Esophagus (tissue), 2 donors: Measurements from ENCODE around the gene BABAM1. TPM values are rescaled to one million over a fixed set of nuclear protein-coding genes. Genes with fewer than 3 reads are reported as not detected.

Source experiments
- H3K27ac ChIP-seq, 2 donors: one replicate each; pipeline ENCODE4 v1.5.1; 2013; ENCODE audit warnings: low read depth in 2 of 2, mild to moderate bottlenecking in 2 of 2, inconsistent platforms in 1 of 2, low read length in 1 of 2, moderate library complexity in 1 of 2
- H3K27me3 ChIP-seq, 2 donors: one replicate each; pipeline ENCODE4 v1.6.1; 2013; ENCODE audit warnings: low read length in 2 of 2, control low read depth in 1 of 2, mild to moderate bottlenecking in 1 of 2; ENCODE audit not compliant: insufficient read depth in 2 of 2, control insufficient read depth in 1 of 2
- H3K36me3 ChIP-seq, 2 donors: one replicate each; pipeline ENCODE4 v1.6.1; 2013; ENCODE audit warnings: low read length in 1 of 2; ENCODE audit not compliant: control insufficient read depth in 2 of 2, insufficient read depth in 2 of 2
- H3K4me1 ChIP-seq, 2 donors: one replicate each; pipeline ENCODE4 v1.6.1; 2013; ENCODE audit warnings: low read length in 1 of 2; ENCODE audit not compliant: control insufficient read depth in 2 of 2, insufficient read depth in 2 of 2
- H3K4me3 ChIP-seq, 2 donors: one replicate each; pipeline ENCODE4 v1.5.1; 2013; ENCODE audit warnings: low read length in 2 of 2, mild to moderate bottlenecking in 2 of 2, low read depth in 1 of 2, moderate library complexity in 1 of 2
- H3K9me3 ChIP-seq, 2 donors: one replicate each; pipeline ENCODE4 v1.6.1; 2013; ENCODE audit warnings: mild to moderate bottlenecking in 2 of 2, low read depth in 1 of 2, low read length in 1 of 2, moderate library complexity in 1 of 2; ENCODE audit not compliant: control insufficient read depth in 2 of 2, insufficient read depth in 1 of 2
- WGBS, 2 donors: extraction: QIAGEN DNeasy Blood & Tissue Kit; methylation state at CpG; one replicate each; pipeline ENCODE4 v1.1.7; 2013; 5-methylcytosine and 5-hydroxymethylcytosine counted together
- polyA plus RNA-seq, 2 donors: library from polyadenylated mRNA; stranded (reverse); fragments of 200-250 nt; gene quantifications; one replicate each; pipeline ENCODE4 v1.2.3, GENCODE V29; 2013
- donor health status: healthy with polysubstance abuse.
- donor health status: Bipolar disorder and iron deficiency.

Gene BABAM1
- polyA plus RNA-seq, 2 donors, result 39.1 to 52.7 TPM

DNA sequence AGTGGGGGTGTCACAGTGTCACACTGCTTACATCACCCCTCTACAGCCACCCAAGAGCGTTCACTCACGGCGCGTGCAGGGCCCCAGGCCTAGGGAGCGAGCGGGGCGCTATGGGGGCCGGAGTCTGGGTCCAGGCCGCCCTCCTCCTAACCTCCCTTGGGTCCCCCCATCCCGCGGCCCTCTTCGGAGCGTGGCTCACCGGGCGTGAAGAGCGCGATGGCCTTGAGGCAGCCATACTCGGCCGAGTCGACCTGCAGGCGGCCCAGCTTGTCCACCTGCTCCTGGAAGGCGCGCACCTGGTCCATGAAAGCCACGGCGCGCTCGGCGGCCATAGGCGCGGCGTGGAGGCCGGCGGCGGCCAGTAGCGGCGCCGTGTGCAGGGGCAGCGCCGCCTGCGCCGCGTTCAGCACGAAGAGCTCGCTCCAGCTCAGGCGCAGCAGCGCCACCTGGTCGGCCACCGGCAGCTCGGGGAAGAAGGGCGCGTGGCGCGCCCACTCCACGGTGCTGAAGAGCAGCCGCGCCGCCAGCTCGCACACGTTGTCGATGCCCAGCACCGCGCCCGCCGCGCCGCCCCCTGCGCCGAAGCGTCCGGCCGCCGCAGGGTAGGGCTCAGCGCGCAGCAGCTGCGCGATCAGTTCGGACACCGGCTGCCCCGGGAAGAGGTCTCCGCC lies 31.8 kb upstream of the BABAM1 start:
- 7 to 9% methylated on average over 56 to 80 of the region's 80 CpGs for WGBS, 2 donors
- Histone ChIP-seq H3K9me3 (no peaks in the 10 kb centered on the region), H3K27ac (peak overlapping the region; percentile 60 to 66), H3K4me1 (peaks cover 7 to 9% of the 10 kb centered on the region in 2 donors), H3K36me3 (peaks cover 7 to 25% of the 10 kb centered on the region in 2 donors), H3K4me3 (peak overlapping the region; percentile 28 to 58), H3K27me3 (no peaks in the 10 kb centered on the region)

DNA sequence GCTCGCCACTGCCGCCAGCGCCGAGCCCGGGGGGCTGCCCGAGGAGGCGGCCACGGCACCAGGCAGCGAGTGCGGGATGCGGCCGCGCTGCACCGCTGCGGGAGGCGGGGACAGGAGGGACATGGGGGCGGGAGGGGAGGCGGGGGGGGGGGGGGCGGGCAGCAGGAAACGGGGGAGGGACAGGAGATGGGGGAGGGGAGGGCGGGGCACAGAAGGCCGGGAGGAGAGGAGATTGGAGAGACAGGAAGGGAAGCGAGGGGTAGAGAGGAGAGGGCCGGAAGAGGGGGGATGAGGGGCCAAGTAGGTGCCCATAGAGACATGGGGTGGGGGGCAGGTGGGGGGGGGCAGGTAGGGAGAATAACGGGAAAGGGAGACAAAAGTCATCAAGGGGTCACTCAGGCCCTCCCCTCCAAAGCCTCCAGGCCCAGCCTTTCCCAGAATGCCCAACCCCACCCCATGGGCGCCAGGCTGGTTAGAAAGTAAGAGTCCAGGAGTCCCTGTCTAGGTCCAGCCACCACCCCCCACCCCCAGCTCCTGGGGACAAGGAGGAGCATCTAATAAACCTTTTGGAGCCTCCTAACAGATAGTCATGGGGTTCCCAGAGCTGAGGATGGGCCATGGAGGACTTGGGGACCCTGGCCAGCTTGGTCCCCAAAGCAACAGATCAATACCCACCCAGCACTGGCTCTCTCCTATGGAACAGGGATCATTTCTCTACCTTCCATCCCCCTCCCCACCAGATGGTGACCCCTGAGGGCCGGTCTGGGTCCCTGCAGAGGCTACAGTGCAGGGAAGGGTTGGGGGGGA lies 31.1 kb upstream of the BABAM1 start:
- no peaks in the 10 kb centered on the region for H3K9me3 ChIP-seq
- peaks cover 4 to 26% of the 10 kb centered on the region in 2 donors for H3K36me3 ChIP-seq
- H3K4me1 ChIP-seq, result peaks cover 7 to 9% of the 10 kb centered on the region in 2 donors
- H3K27ac ChIP-seq, result peak overlapping the region; percentile 50 to 66
- WGBS, 2 donors, result 7 to 37% methylated on average over 4 to 23 of the region's 27 CpGs
- peak overlapping the region; percentile 28 to 58 for H3K4me3 ChIP-seq
- no peaks in the 10 kb centered on the region for H3K27me3 ChIP-seq

DNA sequence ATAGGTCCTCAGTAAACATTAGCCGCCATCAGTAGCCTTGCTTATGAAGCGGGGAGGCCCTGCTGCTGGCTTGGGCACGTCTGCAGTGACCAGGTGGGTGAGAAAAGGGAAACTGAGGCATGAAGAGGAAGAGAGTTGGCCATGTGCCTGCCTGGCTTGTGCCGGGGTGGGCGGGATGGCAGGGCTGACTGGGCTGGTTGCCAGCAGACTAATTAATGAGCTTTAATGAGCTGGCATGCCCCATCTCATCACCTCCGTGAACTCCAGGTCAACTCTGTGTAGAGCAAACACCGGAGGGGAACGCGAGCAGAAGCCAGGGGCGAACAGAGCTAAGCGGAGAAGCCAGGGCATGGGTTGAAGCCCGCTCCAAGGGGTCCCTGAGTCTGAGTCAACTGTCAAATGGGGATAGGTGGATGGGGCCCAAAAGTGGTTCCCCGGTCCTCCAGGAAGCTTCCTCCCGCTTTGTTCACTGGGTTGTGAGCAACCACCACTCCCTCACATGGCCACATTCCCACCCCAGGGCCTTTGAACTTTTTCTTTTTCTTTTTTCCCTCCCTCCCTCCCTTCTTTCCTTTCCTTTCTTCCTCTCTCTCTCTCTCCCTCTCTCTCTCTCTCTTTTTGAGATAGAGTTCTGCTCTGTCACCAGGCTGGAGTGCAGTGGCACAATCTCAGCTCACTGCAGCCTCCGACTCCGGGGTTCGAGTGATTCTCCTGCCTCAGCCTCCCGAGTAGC lies 30.3 kb upstream of the BABAM1 start:
- H3K4me3 ChIP-seq, result no peak overlapping the region
- H3K27me3 ChIP-seq, result no peaks in the 10 kb centered on the region
- WGBS, 2 donors, result 75 to 76% methylated on average over 18 of the region's 18 CpGs
- peaks cover 4 to 24% of the 10 kb centered on the region in 2 donors for H3K36me3 ChIP-seq
- no peak overlapping the region for H3K27ac ChIP-seq
- H3K4me1 ChIP-seq, result peaks cover 7 to 11% of the 10 kb centered on the region in 2 donors
- H3K9me3 ChIP-seq, result no peaks in the 10 kb centered on the region

DNA sequence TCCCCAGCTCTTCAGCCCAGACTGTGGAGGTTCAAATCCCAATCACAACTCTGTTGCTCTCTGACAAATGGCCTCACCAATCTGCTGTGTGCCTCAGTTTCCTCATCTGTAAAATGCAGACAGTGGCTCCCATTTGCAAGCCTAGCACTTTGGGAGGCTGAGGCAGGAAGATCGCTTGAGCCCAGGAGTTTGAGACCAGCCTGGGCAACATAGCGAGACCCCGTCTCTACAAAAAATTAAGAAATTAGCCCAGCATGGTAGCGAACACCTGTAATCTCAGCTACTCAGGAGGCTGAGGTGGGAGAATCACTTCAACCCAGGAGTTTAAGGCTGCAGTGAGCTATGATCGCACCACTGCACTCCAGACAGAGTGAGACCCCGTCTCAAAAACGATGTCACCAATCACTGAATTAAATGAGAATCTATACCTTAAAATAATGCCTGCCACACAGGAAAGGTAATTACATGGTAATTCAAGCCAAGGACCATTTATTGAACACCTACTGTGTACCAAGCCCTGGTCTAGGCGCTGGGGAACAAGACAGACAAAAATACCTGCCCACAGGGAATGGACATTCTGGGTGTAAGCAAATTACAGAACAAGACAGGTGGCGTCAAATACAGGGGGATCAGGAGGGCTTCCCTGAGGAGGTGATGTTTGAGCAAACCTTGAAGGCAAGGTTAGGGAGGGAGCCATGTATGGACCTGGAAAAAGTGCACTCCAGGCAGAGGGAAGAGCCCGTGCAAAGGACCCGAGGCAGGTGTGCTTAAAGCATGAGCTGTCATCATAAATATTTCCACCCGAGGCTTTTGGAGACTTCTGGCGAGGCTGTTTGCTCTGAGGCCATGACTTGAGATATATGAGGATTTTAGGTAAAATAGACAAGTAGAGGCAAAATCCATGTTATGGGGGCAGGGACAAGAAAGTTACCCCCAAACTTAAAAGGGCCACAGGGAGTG lies 29.2 kb upstream of the BABAM1 start:
- Histone ChIP-seq H3K36me3 (peaks cover 4 to 18% of the 10 kb centered on the region in 2 donors), H3K4me3 (no peak overlapping the region), H3K4me1 (peaks cover 13 to 18% of the 10 kb centered on the region in 2 donors), H3K27me3 (no peaks in the 10 kb centered on the region), H3K9me3 (no peaks in the 10 kb centered on the region), H3K27ac (no peak overlapping the region)
- 88 to 94% methylated on average over 13 of the region's 13 CpGs for whole genome bisulfite sequencing, 2 donors

DNA sequence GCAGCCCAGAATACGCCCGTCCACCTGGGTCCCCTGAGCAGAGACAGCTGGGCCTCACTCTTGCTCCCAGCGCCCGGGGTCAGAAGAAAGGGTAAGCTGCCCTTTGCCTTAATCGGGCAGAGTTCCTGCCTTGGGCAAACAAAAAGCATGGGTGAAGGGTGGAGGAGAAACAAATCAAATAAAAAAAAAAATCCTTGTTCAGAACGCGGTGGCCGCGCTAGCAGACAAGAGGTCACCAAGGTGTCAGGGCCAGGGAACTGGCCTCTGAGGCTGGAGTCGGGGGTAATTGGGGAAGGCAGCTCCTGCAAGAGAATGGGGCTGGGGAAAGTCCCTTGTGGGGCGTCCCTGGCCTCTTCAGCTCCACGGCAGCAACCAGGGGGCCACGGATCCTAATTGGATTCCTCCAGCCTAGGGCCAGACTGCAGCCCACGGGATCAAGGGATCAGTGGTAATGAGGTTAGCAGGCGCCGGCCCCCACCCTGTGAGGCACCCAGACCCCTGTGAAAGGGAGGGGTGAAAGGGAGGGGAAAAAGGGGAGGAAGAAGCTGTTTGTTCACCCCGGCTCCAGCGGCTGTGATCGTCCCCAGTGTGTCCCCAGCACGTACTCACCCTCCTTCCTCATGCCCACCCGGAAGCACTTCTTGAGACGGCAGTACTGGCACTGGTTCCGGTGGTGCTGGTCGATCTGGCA lies 27.0 kb upstream of the BABAM1 start:
- peaks cover 15% of the 10 kb centered on the region in 2 donors for H3K4me1 ChIP-seq
- H3K4me3 ChIP-seq, result no peak overlapping the region
- H3K36me3 ChIP-seq, result peaks cover 4 to 18% of the 10 kb centered on the region in 2 donors
- H3K27ac ChIP-seq, result peak overlapping the region in 1 of 2 donors; percentile 45
- no peaks in the 10 kb centered on the region for H3K27me3 ChIP-seq
- WGBS, 2 donors, result 58 to 75% methylated on average over 24 of the region's 24 CpGs
- H3K9me3 ChIP-seq, result no peaks in the 10 kb centered on the region

DNA sequence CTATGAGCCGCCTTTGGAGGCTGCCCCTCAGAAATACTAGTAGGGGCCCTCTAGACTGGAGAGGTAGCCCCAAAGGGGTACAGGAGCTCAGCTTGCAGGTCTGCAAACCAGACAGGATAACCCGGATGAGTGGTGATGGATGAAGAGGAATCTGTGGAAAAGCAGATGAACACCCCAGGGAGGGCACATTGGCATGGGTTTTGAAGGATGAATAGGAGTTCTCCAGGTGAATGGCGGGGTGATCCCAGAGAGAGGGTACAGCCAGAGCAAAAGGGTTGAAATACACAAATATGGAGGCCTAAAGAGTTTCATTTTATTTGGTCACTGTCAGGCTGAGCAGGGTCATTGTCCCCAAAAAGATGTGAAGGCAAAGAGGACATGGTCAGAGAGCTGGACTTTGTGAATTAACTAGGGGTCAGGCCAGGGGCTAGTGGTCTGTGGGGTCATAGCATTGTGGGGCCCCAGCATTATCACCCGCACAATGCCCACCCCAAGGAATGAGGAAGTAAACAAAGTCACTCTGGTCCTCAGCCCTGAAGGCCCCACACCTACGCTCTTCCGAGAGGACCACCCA lies 26.3 kb upstream of the BABAM1 start:
- Histone ChIP-seq H3K27me3 (no peaks in the 10 kb centered on the region), H3K9me3 (no peaks in the 10 kb centered on the region), H3K4me3 (no peak overlapping the region), H3K4me1 (peaks cover 14 to 15% of the 10 kb centered on the region in 2 donors), H3K27ac (peak overlapping the region in 1 of 2 donors; percentile 60), H3K36me3 (peaks cover 4 to 18% of the 10 kb centered on the region in 2 donors)
- 94 to 96% methylated on average over 6 of the region's 6 CpGs for WGBS, 2 donors

DNA sequence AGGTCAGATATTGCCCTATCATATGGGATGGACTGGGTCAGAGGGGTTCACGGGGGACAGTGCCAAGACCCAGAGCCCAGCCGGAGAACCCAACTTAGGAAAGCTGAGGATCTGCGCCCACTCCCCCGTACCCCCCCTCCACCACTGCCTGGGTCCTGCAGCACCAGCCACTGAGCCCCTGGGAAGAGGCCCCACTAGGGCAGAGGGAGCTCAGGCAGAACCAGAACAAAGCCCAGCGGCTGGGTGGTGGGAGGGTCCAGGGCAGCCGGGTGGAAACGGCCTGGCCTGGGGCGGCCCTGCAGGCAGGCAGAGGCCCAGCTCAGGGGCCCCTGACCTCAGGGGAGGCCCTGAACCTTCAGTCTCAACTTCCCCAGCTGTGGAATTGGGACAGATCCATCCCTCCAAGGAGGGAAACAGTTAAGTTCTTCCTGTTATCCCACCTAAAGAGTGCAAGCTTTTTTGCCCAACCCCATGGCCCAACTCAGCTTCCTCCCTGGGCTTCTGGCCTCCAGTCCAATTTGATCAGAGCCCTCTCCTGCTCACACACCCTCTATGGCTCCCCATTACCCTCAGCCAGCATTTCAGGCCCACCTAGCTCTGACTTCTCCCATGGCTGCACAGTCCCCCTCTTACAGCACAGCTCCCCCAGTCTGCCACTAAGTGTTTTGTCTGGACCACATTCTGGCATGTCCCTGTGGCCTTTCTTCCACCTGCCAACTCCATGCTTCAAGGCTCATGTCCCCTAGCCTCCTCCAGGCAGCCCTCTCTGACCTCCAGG lies 24.6 kb upstream of the BABAM1 start:
- H3K27me3 ChIP-seq, result no peaks in the 10 kb centered on the region
- peak overlapping the region; percentile 83 to 95 for H3K27ac ChIP-seq
- peak overlapping the region; percentile 91 to 94 for H3K4me3 ChIP-seq
- H3K36me3 ChIP-seq, result peaks cover 4 to 12% of the 10 kb centered on the region in 2 donors
- peaks cover 15% of the 10 kb centered on the region in 2 donors for H3K4me1 ChIP-seq
- H3K9me3 ChIP-seq, result no peaks in the 10 kb centered on the region
- 63 to 67% methylated on average over 8 of the region's 8 CpGs for WGBS, 2 donors
